ENCODE data around the gene CYTH2.

The CYTH2 gene

GRCh38 chr19:48530770-48531169, 61.6 kb downstream of the CYTH2 start:
- intact Hi-C loops (cut with DNase I; ENCODE audit: low total_unique reads): no loop called here
- Histone ChIP-seq H3K36me3 (no peaks in the 10 kb centered on the region), H3K27ac (no peak overlapping the region), H3K4me3 (no peak overlapping the region), H3K27me3 (peaks cover 0 to 18% of the 10 kb centered on the region in 2 donors), H3K9me3 (peaks cover 4 to 37% (median 23%) of the 10 kb centered on the region in 3 donors), H3K4me1 (no peaks in the 10 kb centered on the region)
- no peak for DNase-seq
- TF ChIP-seq, protein P1, sequence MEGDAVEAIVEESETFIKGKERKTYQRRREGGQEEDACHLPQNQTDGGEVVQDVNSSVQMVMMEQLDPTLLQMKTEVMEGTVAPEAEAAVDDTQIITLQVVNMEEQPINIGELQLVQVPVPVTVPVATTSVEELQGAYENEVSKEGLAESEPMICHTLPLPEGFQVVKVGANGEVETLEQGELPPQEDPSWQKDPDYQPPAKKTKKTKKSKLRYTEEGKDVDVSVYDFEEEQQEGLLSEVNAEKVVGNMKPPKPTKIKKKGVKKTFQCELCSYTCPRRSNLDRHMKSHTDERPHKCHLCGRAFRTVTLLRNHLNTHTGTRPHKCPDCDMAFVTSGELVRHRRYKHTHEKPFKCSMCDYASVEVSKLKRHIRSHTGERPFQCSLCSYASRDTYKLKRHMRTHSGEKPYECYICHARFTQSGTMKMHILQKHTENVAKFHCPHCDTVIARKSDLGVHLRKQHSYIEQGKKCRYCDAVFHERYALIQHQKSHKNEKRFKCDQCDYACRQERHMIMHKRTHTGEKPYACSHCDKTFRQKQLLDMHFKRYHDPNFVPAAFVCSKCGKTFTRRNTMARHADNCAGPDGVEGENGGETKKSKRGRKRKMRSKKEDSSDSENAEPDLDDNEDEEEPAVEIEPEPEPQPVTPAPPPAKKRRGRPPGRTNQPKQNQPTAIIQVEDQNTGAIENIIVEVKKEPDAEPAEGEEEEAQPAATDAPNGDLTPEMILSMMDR (IDR thresholded peaks at IDR 0.05): no peak
